GM18861 (cell line): ENCODE data around the gene UGT1A6.
"Not testable (repeated sequence)": the region's sequence is repeated elsewhere in the genome, so short reads cannot be mapped to it uniquely, and the experiment has no call there.

ENCODE experiments used
- ATAC-seq: cut with Tn5 transposase; IDR thresholded peaks from one replicate; pipeline ENCODE4 v1.9.1; 2021; ENCODE audit not compliant: unreplicated experiment

Gene UGT1A6

DNA sequence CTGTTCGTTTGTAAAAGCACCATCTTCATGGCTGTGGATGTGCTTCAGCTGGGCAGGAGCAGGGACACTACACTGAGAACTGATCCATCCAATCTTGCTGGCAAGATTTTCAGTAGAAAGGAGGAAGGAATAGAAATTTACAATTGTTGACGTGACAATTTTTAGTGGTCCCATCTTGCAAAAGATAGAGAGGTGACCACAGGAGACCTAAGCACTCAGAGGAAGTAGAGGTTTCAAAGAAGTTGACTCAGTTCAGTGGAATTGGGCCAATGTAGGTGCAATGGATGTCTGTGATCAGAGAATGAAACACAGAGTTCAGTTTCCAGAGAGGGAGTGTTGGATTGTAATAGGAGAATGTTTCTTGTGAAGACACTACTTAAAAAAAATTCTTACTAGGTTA, 21.4 kb downstream of the UGT1A6 start:
- no peak for ATAC-seq

DNA sequence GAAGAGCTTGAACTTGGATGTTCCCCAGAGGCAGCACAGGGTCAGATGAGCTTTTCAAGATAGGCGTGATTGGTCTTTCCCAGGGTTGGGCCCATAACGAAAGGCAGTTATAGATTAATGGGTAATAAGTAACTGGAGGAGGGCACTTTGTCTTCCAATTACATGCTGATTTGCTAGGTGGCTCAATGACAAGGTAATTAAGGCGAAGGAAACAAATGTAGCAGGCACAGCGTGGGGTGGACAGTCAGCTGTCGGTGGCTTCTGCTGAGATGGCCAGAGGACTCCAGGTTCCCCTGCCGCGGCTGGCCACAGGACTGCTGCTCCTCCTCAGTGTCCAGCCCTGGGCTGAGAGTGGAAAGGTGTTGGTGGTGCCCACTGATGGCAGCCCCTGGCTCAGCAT, 25.9 kb downstream of the UGT1A6 start, which contains the start of gene UGT1A4:
Gene UGT1A4 (plus strand): TSS at position 185 of the 400 bp plus-strand sequence. CDS start 85 bp downstream, at position 270.
- no peak for ATAC-seq

DNA sequence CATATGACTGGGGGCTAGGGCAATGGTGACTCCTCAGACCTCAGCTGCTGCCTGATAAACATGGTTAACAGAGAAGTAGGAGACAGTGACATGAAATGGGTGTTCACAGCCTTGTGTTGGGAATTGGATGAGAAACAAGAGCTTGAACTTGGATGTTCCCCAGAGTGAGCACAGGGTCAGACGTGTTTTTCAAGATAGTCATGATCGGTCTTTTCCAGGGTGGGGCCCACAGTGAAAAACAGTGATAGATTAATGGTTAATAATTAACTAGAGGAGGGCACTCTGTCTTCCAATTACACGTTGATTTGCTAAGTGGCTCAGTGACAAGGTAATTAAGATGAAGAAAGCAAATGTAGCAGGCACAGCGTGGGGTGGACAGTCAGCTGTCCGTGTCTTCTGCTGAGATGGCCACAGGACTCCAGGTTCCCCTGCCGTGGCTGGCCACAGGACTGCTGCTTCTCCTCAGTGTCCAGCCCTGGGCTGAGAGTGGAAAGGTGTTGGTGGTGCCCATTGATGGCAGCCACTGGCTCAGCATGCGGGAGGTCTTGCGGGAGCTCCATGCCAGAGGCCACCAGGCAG, 36.1 kb downstream of the UGT1A6 start, which contains the start of gene UGT1A3:
Gene UGT1A3 (plus strand): TSS at position 320 of the 579 bp plus-strand sequence. CDS start 85 bp downstream, at position 405.
- ATAC-seq: no peak

DNA sequence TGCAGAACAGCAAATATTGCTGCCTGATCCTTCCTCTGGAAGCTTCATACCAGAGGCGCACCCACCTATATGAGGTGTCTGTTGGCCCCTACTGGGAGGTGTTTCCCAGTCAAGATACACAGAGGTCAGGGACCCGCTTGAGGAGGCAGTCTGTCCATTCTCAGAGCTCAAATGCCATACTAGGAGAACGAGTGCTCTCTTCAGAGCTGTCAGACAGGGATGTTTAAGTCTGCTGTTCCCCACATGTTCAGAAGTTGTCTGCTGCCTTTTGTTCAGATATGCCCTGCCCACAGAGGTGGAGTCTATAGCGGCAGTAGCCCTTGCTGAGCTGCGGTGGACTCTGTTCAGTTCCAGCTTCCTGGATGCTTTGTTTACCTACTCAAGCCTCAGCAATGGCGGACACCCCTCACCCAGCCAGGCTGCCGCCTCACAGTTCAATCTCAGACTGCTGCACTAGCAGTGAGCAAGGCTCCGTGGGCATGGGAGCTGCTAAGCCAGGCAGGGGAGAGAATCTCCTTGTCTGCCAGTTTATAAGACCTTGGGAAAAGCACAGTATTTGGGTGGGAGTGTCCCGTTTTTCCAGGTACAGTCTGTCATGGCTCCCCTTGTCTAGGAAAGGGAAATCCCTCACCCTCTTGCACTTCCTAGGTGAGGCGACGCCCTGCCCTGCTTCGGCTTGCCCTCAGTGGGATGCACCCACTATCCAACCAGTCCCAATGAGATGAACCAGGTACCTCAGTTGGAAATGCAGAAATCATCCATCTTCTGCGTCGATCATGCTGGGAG, 44.4 kb downstream of the UGT1A6 start:
- ATAC-seq: not testable (repeated sequence)

DNA sequence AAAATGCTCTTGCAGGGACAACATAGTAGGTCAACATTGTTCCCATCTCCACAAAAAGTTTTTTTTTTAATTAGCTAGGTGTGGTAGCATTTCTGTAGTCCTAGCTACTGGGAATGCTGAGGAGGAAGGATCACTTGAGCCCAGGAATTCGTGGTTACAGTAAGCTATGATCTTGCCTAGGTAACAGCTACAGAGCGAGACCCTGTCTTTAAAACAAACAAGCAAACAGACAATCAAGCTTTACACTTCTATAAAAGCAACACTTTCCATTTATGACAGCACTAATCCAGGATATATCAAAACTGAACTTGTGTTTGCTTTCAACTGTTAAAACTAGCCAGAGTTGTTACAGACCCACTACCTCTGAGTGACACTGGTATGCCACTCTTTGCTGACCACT, 48.2 kb downstream of the UGT1A6 start:
- ATAC-seq: no peak

DNA sequence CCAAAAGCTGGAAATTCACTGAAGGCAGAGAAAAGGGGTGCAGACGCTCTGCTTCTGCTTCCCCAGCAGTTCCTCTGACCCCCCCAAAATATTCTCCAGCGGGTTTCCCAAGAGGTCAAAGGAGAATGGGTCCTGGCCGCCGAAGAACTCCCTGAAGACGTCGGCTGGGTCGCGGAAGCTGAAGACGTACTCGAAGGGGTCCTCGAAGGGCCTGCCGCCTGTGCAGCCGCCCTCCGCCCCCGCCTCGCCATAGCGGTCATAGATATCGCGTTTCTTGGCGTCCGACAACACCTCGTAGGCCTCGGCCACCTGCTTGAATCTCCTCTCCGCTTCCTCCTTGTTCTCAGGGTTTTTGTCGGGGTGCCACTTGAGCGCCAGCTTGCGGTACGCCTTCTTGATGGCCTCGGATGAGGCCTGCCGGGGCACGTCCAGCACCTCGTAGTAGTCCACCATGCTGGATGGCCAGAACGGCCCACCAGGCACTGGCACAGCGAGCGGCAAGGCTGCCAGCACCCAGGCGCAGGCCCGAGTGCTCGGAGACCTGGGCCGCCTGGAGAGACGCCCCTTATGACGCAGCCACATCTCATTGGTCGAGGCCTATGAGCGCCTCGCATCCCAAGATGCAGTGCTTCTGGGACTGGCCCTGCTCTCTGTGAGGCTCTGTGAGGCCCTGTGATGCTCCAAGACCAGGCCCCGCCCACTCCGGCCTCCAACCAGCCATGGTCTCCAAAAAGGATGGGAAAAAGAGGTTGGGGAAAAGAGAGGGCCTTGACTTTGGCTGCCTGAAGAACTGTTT, 51.0 kb downstream of the UGT1A6 start:
- no peak for ATAC-seq

DNA sequence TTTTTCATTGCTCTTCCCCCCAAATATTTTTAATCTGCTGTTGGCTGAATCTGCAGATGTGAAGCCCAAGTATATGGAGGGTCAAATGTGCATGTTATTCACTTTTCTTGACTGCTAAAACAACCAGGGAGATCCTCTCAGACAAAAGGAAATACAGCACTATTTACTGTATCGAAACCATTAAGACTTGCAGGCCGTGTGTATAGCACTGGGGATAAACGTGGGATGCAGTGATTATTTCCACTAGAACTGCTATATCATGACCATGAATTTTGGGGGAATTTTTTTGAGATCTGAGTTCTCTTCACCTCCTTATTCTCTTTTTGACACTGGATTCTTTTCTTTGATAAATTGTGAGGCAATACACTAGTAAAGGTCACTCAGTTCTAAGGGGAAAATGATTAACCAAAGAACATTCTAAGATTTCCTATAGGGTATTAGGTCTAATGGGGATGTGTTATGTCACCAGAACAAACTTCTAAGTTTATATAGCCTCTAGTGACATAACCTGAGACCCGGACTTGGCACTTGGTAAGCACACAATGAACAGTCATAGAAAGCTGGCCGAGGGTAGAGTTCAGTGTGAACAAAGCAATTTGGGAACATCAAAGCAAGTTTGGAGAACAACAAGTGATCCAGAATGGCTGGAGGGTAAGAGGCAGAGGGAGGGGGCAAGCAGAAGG, 52.5 kb downstream of the UGT1A6 start:
- no peak for ATAC-seq

DNA sequence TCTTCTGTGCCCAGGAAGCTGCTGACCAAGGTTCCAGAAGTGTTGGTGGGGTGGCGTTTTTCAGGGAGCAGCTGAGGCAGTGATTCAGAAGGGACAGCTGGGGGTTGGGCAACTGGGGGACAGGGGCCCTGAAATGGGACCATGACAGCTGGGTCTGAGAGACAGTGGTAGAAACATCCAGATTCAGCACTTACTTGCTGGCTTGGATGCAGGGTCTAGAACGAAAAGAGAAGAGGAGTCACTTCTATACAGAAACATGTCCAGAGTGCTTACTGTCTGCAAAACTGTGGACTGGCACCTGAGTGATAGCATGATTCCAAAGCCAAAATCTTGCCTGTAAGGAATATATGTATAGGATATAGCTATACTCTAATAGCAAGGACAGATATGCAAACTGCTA, 53.1 kb downstream of the UGT1A6 start:
- not testable (repeated sequence) for ATAC-seq

DNA sequence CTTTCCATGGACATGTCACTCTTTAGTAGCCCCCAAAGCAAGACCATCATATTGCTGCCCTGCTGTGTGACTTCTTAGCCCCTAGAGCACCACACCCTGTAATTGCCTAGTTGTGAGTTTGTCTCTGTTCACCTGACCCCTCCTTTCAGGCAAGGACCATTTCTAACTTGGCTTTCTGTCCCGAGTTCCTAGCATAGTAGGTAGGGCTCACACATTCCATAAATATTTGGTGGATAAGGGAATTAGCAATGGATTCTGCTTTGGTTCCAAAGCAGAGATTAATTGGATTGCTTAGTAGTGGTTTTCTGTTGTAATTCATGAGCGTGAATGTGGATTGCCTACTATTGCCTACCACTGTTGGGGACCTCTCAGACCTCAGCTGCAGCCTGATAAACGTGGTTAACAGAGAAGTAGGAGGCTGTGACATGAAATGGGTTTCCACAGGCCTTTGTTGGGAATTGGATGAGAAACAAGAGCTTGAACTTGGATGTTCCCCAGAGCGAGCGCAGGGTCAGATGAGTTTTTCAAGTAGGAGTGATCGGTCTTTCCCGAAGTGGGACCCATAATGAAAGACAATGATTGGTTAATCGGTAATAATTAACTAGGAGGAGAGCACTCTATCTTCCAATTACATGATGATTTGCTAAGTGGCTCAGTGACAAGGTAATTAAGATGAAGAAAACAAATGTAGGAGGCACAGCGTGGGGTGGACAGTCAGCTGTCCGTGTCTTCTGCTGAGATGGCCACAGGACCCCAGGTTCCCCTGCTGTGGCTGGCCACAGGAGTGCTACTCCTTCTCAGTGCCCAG, 54.0 kb downstream of the UGT1A6 start:
- ATAC-seq: no peak

DNA sequence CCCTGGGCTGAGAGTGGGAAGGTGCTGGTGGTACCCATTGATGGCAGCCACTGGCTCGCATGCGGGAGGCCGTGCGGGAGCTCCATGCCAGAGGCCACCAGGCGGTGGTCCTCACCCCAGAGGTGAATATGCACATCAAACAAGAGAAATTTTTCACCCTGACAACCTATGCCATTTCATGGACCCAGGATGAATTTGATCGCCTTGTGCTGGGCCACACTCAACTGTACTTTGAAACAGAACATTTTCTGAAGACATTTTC, 54.5 kb downstream of the UGT1A6 start:
- no peak for ATAC-seq

DNA sequence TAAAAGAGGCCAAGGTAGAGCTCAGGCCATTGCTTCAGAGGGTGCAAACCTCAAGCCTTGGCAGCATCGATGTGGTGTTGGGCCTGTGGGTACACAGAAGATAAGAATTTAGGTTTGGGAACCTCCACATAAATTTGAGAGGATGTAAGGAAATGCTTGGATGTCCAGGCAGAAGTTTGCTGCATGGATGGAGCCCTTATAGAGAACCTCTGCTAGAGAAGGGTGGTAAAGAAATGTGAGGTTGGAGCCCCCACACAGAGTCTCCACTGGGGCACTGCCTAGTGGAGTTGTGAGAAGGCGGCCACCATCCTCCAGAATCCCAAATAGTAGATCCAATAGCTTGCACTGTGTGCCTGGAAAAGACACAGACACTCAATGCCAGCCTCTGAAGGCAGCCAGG, 58.0 kb downstream of the UGT1A6 start:
- not testable (repeated sequence) for ATAC-seq

DNA sequence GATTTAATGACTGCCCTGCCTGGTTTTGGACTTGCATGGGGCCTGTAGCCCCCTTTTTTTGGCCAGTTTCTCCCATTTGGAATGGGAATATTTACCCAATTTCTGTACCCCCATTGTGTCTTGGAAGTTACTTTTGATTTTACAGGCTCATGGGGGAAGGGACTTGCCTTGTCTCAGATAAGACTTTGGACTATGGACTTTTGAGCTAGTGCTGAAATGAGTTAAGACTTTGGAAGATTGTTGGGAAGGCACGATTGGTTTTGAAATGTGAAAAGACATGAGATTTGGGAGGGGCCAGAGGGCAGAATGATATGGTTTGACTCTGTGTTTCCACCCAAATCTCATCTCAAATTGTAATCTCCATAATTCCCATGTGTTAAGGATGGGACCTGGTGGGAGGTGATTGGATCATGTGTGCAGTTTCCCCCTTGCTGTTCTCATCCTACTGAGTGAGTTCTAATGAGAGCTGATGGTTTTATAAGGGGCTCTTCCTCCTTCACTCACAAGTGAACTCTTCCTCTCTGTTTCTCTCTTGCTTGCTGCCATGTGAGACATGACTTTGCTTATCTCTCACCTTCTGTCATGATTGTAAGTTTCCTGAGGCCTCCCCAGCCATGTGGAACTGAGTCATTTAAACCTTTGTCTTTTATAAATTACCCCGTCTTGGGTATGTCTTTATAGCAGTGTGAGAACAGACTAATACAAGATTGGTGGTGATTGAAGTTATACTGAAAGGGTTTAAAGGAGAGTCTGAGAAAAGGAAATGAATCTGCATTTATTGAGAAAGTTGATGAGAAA, 58.7 kb downstream of the UGT1A6 start:
- ATAC-seq: not testable (repeated sequence)

DNA sequence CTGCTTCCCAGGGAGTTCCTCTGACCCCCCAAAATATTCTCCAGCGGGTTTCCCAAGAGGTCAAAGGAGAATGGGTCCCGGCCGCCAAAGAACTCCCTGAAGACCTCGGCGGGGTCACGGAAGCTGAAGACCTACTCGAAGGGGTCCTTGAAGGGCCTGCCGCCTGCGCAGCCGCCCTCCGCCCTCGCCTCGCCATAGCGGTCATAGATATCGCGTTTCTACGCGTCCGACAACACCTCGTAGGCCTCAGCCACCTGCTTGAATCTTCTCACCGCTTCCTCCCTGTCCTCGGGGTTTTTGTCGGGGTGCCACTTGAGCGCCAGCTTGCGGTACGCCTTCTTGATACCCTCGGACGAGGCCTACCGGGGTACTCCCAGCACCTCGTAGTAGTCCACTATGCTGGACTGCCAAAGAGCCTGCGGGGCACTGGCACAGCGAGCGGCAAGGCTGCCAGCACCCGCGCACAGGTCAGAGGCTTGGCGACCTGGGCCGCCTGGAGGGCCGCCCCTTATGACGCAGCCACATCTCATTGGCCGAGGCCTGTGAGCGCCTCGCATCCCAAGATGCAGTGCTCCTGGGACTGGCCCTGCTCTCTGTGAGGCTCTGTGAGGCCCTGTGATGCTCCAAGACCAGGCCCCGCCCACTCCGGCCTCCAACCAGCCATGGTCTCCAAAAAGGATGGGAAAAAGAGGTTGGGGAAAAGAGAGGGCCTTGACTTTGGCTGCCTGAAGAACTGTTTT, 62.4 kb downstream of the UGT1A6 start:
- no peak for ATAC-seq

DNA sequence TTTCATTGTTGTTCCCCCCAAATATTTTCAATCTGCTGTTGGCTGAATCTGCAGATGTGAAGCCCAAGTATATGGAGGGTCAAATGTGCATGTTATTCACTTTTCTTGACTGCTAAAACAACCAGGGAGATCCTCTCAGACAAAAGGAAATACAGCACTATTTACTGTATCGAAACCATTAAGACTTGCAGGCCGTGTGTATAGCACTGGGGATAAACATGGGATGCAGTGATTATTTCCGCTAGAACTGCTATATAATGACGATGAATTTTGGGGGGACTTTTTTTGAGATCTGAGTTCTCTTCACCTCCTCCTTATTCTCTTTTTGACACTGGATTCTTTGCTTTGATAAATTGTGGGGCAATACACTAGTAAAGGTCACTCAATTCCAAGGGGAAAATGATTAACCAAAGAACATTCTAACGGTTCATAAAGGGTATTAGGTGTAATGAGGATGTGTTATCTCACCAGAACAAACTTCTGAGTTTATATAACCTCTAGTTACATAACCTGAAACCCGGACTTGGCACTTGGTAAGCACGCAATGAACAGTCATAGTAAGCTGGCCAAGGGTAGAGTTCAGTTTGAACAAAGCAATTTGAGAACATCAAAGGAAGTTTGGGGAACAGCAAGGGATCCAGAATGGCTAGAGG, 63.9 kb downstream of the UGT1A6 start:
- no peak for ATAC-seq

DNA sequence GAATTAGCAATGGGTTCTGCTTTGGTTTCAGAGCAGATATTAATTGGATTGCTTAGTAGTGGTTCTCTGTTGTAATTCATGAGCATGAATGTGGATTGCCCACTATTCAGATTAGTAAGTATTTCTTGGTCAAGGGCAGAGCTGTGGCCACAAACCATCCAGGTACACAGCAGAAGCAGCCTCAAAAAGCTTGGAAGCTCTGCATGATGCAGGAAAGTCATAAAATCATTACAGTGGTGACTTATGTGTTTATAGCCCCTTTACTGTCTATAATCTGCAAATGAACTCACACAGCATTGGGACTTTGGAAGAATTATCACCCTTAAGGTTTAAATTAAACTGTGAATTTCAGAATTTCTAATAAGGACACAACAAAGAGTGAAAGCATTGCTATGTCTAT, 65.5 kb downstream of the UGT1A6 start:
- no peak for ATAC-seq

DNA sequence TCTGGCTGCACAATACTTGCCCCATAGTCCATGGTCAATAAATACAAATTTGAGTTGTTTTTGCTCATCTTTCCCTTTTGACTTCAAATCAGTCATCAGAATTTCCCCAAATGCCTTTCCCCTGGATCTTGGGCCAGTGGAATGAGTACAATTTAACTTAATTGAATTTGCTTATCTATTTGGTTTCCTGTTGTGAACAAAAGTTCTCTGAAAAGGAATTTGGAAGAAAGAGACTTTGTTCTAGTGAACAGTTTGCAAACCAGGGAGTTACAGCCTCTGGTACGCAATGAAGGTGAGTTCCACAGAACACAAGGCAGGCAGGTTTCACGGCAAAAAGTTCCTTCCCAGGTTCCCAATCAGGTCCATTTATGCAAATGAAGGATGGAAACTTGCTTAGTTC, 66.2 kb downstream of the UGT1A6 start:
- no peak for ATAC-seq

DNA sequence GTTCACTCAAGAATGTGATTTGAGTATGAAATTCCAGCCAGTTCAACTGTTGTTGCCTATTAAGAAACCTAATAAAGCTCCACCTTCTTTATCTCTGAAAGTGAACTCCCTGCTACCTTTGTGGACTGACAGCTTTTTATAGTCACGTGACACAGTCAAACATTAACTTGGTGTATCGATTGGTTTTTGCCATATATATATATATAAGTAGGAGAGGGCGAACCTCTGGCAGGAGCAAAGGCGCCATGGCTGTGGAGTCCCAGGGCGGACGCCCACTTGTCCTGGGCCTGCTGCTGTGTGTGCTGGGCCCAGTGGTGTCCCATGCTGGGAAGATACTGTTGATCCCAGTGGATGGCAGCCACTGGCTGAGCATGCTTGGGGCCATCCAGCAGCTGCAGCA, 67.4 kb downstream of the UGT1A6 start, which contains the start of gene UGT1A1:
Gene UGT1A1 (plus strand): TSS at position 228 of the 400 bp plus-strand sequence. CDS start 18 bp downstream, at position 246.
- no peak for ATAC-seq

DNA sequence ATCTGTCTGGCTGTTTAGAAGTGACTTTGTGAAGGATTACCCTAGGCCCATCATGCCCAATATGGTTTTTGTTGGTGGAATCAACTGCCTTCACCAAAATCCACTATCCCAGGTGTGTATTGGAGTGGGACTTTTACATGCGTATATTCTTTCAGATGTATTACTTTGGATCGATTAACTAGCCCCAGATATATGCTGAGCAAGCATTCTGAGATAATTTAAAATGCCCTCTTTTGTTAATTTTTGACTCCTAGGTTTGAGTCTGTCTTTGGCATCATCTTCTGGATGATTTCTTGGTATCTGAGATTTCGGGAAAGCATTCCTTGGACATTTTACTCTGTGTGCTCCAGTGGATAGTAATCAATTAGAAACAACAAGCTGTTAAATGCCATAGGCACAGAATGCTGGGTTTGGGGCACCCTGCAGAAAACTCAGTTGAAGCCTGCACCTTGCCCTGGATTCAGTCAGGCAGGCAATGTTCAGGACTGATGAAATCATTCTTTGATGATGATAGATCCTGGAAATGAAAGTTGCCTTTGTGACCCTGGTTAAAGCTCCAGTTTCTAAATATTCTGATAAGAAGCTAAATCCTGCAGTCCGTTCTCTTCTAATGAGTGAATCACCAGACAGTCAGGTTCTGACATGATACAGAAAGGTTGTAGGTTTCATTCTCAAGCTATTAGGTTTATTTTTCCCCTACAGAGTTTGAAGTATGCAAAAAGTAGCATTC, 68.5 kb downstream of the UGT1A6 start:
- no peak for ATAC-seq
